GM20431 (cell line): Measurements from ENCODE around the gene ALDOC.
"Not testable (repeated sequence)": the region's sequence is repeated elsewhere in the genome, so short reads cannot be mapped to it uniquely, and the experiment has no call there.

Source experiments
- in situ Hi-C: fragments of 300-500 bp; cut with MseI, MboI; formaldehyde crosslinking; loops from one replicate; pipeline ENCODE4 v1.15.0; 2020; ENCODE audit warnings: low sequenced_read_pairs; ENCODE audit not compliant: unreplicated experiment

The ALDOC gene

DNA sequence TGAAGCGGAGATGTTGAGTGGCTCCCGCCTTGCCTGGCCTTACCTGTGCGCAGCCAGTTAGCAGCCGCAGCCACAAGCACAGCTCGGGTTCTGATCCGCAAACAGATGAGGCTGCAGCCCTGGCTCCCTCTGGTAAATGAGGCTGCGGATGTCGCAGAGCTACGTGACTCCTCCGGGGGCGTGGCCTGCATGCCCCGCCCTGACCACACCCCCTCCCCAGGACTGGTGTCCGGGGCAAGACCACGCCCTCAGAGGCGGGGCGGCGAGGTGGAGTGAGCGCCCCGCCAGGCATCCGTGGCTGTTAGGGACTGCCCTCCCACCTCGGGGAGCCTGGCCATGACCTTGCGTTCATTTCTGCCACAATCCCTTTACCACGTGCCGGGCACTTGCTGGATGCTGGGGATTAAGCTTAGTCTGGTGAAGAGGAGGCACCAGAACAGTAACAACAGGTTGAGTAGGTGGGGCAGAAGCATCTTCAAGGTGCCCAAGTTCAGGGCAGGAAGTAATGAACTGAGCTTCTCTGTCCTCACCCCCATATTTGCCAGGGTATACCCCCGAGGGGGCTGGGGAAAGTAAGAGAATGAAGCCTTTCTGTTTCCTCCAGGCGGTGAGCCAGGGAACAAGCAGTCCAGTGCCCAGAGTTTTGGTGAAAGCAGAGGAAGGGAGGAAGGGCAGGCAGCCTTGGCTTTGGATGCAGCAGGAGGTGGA is at the start of gene ALDOC:
ALDOC (minus strand) TSS at position 138 of the 708 bp plus-strand sequence. CDS start 1,363 bp downstream, outside the sequence.
- in situ Hi-C loops = no loop called here

GRCh38 chr17:28624148-28624547 is 47.5 kb upstream of the ALDOC start:
- in situ Hi-C loops = no loop called here

DNA sequence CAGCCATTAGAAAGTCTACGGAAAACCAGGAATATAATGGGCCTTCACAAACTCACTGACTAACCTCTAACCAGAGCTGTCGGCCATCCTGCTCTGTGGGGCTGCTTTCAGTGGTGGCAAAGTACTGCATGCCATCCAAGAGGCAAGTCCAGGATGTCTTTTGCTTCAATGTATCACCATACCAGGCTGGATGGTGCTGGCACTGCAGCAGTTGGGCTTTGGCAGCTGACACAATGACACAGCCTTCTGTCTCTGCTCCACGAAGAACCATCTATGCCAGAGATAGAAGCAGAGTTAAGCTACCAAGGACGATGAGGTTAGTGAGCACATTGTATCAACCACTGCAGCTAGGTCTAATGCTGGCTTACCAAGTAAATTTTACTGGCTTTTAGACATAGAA is 47.0 kb upstream of the ALDOC start:
- in situ Hi-C loops = no loop called here

DNA sequence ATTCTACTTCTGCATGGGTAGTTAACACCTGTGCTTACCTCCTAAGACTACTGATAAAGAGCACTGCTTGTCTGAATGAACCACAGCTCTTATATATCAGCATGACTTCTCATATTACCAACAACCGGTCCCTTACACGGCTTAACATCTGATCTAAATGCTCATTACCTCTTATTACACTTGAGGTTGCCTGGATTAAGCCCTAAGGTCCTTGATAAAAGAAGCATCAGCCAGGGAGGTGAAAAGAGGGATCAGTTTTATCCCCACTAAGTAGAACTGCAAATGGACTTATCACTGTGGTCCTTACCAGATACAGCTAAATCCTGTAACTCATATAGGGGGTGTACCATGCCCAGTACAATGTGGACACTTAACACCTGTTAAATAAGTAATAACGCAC is 45.5 kb upstream of the ALDOC start:
- in situ Hi-C loops = no loop called here

DNA sequence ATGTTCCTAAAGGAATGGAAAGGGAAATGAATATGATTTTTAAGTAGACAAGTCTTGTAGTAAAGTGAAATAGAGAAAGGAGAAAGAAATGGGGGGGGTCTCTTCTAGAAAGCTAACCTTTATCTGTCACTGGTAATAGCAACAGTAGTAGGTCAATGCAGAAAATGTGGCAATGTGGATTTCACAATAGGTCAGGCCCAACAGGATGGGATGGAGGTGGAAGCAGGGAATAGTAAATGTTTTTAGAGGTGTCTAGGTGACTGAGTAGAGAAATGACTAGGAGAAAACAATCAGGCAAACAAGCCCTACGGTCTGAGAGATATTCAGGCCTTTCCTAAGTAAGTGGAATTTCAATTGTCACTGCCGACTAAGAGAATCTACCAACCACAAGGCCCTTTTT is 43.3 kb upstream of the ALDOC start:
- in situ Hi-C loops = no loop called here

DNA sequence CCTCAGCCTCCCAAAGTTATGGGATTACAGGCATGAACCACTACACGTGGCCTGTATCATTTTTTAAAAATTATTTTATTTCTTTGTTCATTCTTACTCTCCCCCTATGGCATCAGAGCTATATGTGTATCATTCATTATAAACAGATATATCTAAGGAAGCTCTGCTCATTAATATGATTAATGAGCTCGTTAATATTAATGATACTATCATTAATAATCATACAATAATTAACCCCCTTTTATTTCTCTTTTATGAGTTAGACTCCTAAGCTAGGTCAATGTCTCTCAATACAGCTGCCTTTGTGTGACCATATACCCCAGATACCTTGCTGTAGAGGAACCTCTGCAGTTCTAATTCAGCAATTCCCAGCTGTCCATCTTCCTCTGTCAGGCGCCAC is 41.8 kb upstream of the ALDOC start:
- in situ Hi-C loops = loop anchor here (10.0 kb wide), 1 partner anchor 124 kb away; no protein-coding TSS in a partner anchor

DNA sequence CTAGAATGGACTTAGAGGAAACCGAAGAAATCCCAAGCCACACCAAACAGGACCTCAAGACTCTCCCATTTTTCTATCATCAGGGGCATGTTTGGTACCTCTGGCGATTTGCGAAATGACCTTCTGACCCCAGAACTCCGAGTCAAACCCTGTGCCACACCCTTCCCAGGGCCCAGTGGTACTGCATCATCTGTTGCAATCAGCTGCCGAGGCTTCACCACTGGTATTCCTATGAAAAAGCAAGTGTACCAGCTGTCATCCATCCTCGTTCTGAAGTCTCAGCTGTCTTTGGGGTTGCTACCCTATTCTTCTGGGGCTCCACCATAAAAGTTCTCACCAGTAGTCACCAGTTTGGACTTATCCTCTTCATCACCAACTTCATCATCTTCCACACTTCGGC is 39.6 kb upstream of the ALDOC start:
- in situ Hi-C loops = loop anchor here (10.0 kb wide), 1 partner anchor 121 kb away; no protein-coding TSS in a partner anchor

- in situ Hi-C loops = loop anchor here (10.0 kb wide), 1 partner anchor 121 kb away; no protein-coding TSS in a partner anchor
Measured at GRCh38 chr17:28615260-28615940, 38.7 kb upstream of the ALDOC start.

DNA sequence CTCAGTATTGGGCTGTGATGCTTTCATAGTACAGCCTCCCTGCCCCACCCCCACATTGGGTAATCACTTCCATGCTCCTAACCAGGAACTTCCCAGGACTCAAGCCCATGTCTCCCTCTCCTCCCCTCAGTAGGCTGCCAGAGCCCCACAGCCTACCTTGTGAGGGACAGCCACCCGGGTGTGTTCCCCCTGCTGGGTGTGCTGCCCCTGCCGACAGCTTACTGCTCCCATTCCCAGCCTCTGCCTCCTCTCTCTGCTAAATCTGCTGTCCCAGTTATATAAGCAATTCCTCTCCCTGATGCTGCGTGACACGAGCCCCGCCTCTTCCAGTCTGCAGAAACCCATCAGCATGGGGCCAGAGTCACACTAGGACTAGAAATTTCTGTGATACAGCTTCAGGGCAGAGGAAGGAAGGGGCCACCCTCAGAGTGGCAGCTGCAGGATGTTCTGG is 37.3 kb upstream of the ALDOC start, which contains the start of gene RSKR:
RSKR (minus strand) TSS at position 255 of the 451 bp plus-strand sequence; CDS start at position 231, 24 bp downstream.
- in situ Hi-C loops = loop anchor here (10.0 kb wide), 1 partner anchor 119 kb away; no protein-coding TSS in a partner anchor

- in situ Hi-C loops = loop anchor here (10.0 kb wide), 1 partner anchor 118 kb away; no protein-coding TSS in a partner anchor
Measured at GRCh38 chr17:28612936-28613872, 36.5 kb upstream of the ALDOC start.

DNA sequence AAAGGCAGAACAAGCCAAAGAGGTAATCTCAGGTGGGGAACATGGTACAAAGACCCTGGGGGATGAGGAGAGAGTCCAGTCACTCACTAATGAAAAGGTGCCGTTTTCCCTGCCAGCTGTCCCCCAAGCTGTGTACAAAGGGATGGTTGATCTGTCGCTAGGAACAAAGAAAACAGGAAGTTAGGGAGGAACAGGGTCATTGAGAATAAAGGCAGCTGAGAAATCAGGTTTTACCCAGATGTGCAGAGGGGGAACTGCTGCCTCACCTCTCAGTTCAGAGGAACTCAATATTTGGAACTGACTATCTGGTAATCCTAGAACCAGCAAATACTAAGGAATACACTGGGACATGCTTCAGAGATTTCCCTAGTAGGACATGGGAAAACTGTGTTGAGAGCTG is 35.8 kb upstream of the ALDOC start:
- in situ Hi-C loops = loop anchor here (10.0 kb wide), 1 partner anchor 118 kb away; no protein-coding TSS in a partner anchor

DNA sequence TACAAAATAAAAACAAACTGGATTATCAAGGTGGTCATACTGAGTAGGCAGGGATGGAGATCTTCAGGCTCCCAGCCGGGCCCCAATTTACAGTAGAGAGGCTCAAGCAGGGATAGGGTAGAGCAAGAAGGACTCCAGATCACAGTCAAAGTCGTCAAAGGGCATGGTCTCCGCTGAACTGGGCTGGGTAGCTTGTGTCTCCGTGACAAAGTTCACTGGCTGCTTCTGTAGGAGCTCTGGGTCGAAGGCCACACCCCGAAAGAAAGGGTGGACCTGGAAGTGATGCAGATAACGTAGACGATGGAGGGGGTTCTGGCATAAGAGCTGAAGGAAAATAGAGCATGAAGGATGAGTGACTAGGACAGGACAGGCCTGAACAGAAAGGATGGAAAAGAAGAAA is 33.7 kb upstream of the ALDOC start:
- in situ Hi-C loops = loop anchor here (10.0 kb wide), 1 partner anchor 116 kb away; no protein-coding TSS in a partner anchor

DNA sequence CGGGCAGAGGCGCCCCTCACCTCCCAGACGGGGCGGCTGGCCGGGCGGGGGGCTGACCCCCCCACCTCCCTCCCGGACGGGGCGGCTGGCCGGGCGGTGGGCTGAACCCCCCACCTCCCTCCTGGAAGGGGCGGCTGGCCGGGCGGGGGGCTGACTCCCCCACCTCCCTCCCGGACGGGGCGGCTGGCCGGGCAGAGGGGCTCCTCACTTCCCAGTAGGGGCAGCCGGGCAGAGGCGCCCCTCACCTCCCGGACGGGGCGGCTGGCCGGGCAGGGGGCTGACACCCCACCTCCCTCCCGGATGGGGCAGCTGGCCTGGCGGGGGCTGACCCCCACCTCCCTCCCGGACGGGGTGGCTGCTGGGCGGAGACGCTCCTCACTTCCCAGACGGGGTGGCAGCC is 27.3 kb upstream of the ALDOC start:
- in situ Hi-C loops = not testable (repeated sequence)

DNA sequence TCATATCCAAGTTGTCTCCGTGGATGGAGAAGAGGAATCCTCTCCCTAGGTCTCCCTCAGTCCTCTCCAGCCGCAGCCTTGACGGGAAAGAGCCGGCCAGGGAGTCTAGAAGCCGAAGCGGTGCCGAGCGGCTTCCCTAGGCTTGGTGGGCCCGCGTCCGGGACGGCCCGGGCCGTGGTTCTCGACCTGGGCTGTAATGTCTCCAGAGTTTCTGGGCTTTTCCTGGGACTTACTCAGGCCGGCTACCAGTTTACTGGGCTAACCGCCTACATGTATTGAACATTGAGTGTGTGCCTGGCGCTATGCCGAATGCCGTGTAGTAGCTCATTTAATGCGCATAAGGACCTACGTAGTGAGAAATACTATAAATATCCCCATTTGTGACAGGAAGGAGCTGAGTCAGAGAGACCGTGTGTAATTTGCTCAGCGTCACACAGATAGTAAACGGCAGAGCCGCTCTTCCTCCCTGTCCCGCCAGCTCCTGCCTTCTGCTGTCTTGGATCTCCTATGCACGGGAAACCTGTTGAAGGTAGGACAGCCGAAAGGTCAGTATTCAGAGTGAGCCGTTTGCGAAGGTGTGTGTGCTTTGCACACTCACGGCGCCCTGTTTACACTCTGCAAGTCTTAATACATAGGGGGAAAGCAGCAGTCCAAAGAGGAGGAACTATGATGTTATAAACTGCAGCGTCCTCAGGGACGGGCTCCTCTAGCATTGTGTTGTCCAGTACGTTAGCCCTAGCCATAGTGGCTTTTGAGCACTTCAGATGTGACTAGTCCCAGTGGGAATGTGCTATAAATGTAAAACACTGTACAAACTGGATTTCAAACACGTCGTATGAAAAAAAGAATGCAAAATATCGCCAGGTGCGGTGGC is 22.9 kb upstream of the ALDOC start:
- in situ Hi-C loops = no loop called here

- in situ Hi-C loops = no loop called here
Measured at GRCh38 chr17:28598799-28599310, 22.2 kb upstream of the ALDOC start, which contains the start of gene SPAG5. Gene SPAG5 (minus strand): TSS chr17:28599025. CDS start chr17:28598946, 79 bp downstream.

DNA sequence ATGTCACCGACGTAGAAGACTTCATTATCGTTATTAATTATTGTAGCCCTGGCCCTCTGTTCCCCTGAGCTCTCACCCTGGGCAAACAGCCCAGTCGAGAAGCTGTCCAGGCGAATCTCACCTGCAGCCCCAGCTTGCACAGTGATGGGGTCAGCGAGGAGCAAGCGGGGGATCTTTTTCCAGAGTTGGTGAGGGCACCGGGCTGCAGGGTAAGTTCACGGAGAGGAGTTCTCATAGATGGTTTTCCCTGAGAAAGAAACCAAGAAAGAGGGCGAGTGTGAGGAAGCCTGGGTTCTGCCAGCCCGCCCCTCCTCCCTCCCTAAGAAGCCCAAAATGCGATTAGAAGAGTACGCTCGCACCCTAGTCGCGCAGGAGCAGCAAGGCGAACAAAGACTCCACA is 21.7 kb upstream of the ALDOC start:
- in situ Hi-C loops = no loop called here

- in situ Hi-C loops = no loop called here
Measured at GRCh38 chr17:28597606-28598383, 21.1 kb upstream of the ALDOC start.

- in situ Hi-C loops = no loop called here
Measured at GRCh38 chr17:28592260-28592659, 15.6 kb upstream of the ALDOC start.
